NCI-H2227 treated with DMSO at 0.1 percent for 48 hours (cell line): ENCODE measurements around the gene OR5AK2.
"Not testable (repeated sequence)": the region's sequence is repeated elsewhere in the genome, so short reads cannot be mapped to it uniquely, and the experiment has no call there.

ENCODE experiments used
- DNase-seq: peaks from one replicate; lab custom pipeline; 2025; lab: John Stamatoyannopoulos, UW

The OR5AK2 gene, protein sequence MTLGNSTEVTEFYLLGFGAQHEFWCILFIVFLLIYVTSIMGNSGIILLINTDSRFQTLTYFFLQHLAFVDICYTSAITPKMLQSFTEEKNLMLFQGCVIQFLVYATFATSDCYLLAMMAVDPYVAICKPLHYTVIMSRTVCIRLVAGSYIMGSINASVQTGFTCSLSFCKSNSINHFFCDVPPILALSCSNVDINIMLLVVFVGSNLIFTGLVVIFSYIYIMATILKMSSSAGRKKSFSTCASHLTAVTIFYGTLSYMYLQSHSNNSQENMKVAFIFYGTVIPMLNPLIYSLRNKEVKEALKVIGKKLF

DNA sequence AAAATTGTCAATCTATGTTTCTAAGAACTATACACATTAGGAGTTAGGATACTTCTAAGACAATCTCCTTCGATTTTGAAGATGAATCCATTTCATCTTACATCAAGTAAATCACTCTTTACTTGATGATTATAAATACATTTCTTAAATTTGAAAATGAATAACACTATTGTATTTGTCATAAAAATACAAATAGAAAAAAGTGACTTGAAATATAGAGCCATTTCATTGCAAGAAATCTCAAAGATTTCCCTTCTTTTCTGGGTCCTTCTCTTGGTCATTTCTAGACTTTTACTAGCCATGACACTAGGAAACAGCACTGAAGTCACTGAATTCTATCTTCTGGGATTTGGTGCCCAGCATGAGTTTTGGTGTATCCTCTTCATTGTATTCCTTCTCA is at the start of gene OR5AK2:
TSS of gene OR5AK2 (plus strand) at position 301 of the 400 bp plus-strand sequence. CDS start at position 301, 0 bp downstream.
- DNase-seq: no peak

DNA sequence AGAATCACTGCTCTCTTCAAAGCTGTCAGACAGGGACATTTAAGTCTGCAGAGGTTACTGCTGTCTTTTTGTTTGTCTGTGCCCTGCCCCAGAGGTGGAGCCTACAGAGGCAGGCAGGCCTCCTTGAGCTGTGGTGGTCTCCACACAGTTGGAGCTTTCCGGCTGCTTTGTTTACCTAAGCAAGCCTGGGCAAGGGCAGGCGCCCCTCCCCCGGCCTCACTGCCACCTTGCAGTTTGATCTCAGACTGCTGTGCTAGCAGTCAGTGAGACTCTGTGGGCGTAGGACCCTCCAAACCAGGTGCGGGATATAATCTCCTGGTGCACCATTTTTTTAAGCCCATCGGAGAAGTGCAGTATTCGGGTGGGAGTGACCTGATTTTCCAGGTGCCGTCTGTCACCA is 43.2 kb upstream of the OR5AK2 start:
- DNase-seq: not testable (repeated sequence)

DNA sequence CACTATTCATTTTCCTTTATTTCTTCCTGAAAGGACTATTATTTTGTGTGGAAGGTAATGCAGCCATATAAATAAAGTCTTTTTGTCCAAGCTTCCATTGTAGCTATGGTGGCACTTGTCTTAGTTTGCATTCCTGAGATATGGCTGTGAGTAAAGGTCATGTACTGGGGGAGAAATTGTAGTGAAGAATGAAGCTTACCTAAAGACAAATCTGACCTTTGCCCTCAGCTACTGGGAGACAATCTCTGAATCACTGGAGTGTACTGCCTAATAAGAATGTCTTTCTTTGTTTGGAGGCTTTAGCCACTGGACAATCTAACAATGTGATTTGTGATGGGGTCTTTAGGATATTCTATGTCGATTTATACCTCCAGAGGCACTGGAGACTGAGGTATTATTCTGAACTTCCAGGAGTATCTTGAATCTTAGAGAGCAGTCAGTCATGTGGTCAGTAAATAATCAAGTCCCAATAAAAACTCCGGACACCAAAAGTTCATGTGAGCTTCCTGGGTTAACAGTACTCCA is 39.7 kb upstream of the OR5AK2 start:
- DNase-seq: no peak

DNA sequence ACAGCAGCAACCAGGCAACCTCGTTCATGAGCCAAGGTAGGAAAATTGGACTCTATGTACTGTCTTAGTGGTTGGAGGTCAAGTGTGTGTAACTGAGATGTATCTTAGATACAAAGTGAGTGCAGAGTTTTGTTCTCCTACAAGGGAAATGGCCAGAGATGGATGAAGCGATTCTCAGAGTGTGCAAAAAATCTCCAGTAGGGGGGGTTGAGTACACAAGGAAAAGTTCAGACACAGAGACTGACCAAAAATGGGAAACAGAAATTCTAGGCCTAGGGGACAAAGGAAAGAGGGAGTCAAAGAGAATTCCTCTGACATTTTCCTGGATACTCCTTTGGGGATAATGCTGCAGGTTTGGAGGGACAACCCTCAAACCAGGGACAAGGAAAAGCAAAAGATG is 38.2 kb upstream of the OR5AK2 start:
- DNase-seq: no peak

DNA sequence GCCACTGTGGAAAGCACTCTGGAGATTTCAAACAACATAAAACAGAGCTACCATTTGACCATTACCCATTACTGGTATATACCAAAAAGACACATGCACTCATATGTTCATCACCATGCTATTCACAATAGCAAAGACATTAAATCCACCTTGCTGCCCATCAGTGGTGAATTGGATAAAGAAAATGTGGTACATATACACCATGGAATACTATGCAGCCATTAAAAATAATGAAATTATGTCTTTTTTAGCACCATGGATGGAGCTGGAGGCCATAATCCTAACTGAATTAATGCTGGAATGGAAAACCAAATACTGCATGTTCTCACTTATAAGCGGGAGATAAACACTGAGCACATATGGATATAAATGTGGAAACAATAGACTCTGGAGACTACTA is 34.8 kb upstream of the OR5AK2 start:
- DNase-seq: not testable (repeated sequence)

DNA sequence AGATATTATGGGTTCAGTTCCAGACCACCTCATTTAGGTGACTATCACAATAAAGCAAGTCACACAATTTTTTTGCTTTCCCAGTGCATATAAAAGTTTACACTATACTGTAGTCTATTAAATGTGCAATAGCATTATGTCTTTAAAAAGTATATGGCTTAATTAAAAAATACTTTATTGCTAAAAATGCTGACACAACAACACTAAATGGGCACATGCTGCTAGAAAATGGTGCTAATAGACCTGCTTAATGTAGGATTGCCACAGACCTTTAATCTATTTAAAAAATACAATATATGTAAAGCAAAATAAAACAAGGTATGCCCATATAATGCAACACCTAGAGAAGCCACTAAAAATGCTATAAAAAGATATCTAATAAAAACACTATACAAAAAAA is 27.1 kb upstream of the OR5AK2 start:
- DNase-seq: no peak

DNA sequence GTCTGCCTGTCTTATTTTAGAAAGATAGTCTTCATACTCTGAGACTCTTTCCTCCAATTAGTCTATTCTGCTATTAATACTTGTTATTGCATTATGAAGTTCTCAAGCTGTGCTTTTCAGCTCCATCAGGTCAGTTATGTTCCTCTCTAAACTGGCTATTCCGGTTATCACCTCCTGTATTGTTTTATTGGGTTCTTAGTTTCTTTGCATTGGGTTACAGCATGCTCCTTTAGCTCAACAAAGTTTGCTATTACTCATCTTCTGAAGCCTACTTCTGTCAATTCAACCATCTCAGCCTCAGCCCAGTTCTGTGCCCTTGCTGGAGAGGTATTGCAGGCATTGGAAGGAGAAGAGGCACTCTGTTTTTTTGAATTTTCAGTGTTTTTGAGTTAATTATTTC is 21.0 kb upstream of the OR5AK2 start:
- no peak for DNase-seq

DNA sequence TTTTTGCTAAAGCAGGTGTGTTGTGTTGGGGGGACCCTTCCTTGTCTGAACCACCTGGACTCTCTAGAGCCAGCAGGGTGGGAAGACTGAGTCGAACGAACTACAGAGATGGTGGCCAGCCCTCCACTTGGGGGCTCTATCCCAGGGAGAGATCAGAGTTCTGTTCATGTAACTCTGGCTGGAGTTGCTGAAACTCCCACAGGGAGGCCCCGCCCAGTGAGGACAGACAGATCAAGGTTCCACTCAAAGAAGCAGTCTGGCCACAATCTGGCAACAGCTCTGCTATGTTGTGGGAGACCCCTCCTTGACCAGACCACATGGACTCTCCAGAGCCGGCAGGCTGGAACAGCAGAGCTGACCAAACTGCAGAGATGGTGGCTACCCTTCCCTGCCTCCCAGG is 20.2 kb upstream of the OR5AK2 start:
- DNase-seq: no peak

DNA sequence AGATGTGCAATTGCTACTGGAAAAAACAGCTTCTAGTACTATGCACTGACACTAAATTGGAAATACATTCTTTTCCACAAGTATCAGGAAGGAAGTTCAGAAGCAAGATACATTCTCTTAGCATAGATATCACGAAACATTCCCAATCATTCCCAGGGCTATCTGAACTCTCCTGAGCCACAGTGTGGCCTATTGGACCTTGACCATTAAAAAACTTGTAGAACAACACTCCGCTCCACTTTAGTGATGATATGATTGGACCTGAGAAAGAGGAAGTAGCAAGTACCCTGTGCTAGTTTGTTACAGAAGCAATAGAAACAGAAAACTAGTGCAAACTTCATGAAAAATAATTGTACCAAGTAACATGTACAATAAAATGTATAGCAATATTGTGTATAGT is 11.4 kb upstream of the OR5AK2 start:
- DNase-seq: no peak

DNA sequence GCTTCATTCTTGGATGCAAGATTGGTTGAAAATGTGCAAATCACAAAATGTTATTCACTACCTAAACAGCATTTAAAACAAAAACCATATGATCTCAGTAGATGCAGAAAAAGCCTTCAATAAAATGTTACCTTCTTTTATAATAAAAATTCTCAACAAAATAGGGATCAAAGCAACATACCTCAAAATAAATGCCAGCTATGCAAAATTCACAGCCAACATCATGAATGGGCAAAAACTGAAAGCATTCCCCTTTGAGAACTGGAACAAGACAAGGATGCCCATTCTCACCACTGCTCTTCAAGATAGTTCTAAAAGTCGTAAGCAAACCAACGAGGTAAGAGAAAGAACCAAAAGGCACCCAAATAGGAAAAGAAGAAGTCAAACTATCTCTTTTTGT is 2.0 kb downstream of the OR5AK2 start:
- no peak for DNase-seq

DNA sequence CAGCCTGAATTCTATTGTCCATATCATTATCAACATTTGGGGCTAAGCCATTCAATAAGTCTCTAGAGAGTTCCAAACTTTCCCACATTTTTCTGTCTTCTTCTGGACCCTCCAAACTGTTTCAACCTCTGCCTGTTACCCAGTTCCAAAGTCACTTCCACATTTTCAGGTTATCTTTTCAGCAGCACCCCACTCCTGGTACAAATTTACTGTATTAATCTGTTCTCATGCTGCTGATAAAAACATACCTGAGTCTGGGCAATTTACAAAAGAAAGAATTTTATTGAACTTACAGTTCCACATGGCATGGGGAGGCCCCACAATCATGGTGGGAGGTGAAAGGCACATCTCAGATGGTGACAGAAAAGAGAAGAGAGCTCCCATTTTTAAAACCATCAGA is 5.8 kb downstream of the OR5AK2 start:
- no peak for DNase-seq

DNA sequence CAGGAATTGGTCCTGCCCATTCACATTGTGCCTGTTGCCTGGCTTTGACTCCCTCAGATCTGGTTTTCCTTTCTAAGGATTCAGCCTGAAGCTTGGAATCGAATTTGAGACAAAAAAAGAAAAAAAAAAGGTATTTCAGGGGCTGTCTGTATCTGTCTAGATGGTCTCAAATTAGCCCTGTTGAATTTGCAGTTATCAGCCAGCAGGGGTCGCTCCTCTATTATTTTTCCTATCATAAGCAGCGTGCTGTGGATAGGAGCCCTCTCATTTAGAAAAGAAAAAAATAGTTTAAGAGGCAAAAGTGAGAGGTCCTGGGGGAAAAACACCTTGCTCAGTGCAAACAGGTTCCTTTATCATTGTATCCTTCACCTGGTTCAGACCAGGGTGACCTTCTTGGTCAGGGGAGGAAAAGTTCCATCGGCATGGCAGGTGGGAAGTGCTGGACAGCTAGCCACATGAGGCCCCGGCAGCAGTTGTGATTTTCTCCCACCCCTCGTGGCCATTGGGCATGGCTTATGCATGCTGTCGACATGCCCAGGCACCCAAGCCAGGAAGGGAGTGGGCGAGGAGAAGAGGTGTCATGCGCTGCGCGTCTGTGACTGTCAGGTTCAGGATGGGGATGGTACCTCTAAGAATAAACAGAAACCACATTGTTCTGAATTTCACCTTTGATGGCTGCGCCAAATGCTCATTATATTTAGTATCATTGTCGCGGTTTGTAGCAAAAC is 13.1 kb downstream of the OR5AK2 start:
- DNase-seq: no peak

DNA sequence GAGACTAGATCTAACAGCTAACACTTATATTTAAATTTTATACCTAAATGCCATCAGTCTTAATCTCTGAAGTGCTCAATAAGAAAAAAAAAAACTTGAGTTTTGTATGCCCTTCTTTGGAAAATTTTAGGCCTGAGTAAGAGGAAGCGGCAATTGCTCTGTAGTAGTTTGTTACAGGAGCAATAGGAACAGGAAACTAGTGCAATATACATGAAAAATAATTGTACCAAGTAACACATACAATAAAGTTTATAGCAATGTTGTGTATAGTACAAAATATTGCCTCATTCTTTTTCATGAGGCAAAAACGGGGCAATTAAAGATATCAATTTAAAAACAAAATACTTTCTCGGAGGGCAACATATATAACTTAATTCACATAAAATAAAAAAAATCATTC is 19.7 kb downstream of the OR5AK2 start:
- DNase-seq: no peak

DNA sequence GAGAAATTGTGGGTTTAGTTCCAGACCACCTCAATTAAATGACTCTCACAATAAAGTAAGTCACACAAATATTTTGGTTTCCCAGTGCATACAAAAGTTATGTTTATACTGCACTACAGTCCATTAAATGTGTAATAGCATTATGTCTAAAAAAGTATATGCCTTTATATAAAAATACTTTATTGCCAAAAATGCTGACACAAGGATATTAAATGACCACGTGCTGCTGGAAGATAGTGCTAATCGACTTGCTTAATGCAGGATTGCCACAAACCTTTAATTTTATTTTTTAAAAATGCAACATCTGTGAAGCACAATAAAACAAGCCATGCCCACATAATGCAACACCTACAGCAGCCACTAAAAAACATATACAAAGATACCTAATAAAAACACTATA is 27.0 kb downstream of the OR5AK2 start:
- no peak for DNase-seq

DNA sequence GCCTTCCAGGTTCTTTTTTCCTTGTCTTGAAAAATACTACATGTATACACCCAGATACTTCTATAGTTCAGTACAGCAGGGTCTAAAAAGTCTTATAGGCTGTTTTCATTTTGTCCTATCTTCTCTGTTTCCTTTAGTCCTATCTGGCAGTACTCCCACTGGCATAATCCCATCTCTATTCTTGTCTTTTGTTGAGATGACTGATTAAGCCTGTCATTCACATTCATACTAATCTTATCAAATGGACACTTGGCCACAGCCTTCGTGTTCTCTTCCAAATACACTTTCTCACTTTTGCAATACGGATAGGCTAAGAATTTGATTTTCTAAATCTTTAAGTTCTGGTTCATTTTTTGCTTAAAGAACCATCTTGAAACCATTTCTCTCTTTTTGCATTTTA is 42.8 kb downstream of the OR5AK2 start:
- no peak for DNase-seq
